Left hindlimb (tissue), 1 donor: Measurements from ENCODE around the gene COL8A1.
"Not testable (repeated sequence)": the region's sequence is repeated elsewhere in the genome, so short reads cannot be mapped to it uniquely, and the experiment has no call there.

Experiments used
- DNase-seq: peaks from one replicate; pipeline ENCODE4 v3.0.0-alpha.2; 2018

COL8A1 gene

DNA sequence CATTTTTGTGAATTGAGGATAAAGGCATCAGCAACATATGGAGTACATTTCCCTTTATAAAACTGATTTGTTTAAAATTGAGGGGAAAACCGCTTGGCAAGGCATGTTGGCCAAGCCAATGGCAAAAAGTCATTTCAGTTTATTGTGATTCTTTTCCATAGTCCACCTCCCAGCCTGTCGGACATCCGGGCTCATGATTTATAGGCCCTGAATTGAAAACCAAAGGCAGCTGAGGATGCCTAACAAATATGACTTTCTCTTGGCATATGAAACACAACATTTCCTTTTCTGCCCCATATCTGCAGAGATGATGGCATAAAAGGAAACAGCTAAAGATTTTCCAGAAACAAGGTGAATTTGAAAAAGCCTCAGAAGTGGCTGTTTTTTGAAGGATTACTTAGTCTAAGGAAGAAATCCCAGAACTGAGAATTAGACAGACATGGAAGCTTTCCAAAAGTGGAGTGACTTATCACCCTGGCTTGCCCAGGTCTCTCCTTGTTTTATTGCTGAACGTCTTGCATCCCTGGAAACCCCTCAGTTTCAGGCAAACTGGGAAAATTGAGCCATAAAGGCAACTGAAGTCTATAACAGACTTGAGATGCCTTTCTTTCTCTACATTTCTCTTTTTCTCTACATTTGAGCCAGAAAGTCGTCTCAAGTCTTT is 74.0 kb downstream of the COL8A1 start:
- no peak for DNase-seq

DNA sequence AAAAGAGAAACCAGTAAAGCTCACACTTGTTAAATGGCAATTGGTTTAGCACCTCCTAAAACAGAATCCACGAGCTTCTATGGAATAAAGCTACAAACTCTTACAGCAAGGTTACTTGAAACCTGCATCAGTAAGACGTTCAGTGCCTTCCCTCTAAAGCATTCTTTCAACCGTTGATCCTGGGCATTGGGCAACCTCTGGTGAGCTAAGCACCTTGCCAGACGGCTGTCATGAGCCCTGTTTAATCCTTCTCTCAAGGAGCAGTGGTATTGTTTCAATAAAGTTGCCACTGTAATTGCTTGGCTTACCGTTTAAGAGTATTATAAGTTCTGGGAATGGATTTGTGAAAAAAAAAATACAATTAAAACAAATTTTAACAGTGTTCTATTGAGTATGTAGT is 75.0 kb downstream of the COL8A1 start:
- no peak for DNase-seq

DNA sequence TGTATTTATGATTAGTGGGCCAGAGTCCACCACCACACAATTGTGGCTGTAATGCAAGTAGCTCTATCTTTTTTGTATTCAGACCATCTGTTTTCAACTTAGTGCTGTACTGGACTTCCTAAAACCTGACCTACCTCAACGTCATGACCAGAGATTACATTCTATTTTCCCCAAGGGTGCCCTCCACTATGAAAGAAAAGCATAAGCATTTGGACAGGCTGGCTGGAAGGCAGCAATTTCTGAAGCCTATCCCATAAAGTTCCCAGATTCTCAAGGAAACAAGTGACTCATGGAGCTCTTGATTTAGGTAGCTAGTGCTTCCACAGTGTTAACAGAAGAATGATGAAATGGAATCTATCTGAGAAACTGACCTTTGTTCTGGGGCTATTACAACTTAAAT is 75.8 kb downstream of the COL8A1 start:
- DNase-seq: peak; percentile 33

DNA sequence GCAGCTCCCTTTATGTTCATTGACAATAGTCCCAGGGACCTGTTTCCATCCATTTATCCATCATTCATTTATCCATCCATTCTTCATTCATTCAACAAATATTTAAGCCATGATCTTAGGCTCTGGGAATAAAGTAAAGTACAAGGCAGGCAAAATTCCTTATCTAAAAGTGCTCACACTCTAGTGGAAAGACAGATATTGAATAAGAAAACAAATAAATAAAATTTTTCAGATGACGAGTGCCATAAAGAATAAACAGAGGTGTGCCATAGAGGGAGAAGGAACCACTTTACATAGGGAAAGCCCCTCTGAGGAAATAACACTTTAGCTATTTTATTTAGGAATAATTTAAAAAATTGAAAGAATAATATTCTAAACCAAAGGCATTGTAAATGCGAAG is 76.2 kb downstream of the COL8A1 start:
- no peak for DNase-seq

DNA sequence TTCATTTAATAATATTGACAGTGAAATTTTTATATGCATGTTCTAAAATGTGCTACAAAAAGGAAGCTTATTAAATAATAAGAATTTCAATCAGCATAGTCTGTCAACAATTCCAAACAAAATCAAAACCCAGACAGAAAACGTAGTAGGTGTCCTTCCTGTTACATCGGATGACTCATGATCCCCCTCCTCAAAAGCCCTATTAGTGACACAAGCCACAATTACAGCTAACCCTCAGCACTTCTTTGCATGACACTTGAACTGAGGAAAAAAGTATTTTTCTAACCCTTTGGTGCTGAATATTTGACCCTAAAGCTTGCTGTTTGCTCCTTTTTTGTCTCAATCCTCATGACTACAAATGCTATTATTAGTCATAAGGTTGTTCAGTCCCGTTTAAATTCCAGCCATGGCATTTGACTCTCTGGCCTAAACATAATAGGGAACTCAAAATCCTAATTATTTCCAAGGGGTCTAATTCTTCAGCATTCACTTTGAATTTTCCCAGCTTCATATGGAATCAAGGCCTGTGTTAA is 78.1 kb downstream of the COL8A1 start:
- no peak for DNase-seq

DNA sequence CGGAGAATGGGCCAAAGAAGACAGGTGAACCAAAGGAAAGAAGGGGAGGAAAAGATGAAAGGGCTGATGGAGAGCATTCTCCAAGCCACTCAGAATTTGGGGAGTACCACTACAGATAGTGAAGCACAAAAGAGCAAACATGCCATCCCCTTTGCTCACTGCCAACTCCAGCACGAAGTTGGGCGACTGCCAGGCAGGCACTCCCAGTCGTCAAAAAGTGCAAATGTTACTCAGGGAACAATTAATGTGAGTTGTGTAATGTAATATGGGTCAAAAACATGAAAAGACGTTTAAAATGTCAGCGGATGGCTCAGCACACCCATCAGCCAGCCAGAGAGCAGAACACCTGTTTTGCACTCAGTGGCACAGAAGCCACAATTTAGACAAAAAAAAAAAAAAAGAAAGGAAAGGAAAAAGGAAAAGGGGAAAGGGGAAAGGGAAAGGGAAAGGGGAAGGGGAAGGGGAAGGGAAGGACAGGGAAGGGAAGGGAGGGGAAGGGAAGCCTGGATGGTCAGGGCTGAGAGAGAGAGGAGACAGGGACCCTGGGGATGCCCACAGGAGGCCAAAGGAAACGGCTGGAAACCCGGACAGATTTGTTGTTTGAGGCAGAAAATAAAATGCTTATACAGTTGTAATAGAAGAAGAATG is 82.7 kb downstream of the COL8A1 start:
- DNase-seq: no peak

DNA sequence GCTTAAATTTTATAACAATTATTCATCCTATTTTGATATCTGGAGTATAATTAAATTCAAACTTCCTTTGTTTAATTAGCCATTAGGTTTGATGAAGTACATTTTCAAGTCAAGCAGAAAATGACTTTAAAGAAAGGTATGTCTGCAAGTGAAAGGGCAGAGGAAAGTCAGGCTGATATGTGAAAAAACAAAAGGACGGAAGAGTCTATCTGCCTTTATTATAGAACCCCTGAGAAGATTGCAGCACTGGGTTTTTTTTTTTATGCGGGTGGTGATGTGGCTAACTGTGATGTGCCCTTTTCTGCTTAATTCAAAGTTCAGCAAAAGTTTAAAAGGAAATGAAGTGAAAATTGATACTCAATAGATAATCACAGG is 83.2 kb downstream of the COL8A1 start:
- no peak for DNase-seq

DNA sequence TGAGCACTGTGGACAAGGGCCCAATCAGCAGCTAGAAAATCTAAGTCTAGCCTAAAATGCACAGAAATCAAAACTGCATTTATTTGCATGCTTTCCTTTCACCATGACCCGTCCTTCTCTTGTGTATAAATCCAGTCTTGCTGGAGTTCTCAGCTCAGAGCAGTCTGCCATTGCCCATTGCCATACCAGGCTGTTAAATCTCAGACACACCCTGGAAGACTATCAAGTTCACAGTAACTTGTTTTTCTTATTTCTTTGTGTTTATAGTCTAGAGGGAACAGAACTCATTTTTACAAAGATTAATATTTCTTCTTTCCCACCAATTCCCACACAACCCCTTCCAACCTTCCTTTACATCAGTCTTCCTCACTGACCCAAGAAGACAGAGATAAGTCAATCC is 85.9 kb downstream of the COL8A1 start:
- no peak for DNase-seq

DNA sequence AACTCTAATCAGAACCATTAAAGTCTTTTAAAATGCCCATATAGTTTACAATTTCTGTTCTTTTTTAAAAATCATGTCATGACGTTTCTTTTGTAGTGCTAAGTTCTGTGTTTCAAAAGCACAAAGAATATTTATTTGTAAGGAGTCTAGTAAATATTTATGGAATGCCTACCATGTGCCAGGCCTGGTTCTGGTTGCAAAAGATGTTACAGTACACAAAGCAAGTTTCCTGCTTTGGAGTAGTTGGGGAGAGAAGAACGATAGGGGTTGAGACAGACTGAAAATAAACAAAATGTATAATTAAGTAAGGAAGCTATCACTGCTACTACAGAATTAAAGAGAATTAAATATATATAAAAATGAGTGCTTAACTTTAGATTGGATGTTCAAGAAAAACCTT is 92.5 kb downstream of the COL8A1 start:
- no peak for DNase-seq

DNA sequence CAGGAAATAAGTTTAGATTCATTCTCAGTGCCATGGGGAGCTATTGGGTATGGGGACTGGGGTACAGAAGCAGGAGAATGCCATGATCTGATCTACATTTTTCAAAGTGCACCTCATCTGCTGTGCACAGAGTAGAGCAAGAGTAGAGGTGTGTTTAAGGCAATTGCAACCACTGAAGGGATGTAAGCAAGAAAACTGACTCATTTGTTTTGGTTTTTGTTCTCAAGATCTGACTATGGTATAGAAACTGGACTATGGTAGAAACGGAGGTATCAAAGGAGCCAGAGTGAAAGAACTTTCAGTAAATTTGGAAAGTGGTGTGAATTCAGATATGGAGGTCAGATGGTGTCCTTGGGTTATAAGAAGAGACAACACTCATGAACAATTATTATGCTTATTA is 93.1 kb downstream of the COL8A1 start:
- DNase-seq: no peak

DNA sequence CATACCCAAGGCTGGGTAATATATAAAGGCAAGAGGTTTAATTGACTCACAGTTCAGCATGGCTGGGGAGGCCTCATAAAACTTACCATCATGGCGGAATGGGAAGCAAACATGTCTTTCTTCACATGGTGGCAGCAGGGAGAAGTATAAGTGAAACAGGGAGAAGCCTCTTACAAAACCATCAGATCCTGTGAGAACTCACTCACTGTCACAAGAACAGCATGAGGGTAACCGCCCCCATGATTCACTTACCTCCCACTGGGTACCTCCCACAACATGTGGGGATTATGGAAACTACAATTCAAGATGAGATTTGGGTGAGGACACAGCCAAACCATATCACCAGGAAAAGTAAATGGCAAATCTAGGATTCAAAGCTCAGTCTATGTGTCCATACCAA is 102.0 kb downstream of the COL8A1 start:
- DNase-seq: not testable (repeated sequence)

DNA sequence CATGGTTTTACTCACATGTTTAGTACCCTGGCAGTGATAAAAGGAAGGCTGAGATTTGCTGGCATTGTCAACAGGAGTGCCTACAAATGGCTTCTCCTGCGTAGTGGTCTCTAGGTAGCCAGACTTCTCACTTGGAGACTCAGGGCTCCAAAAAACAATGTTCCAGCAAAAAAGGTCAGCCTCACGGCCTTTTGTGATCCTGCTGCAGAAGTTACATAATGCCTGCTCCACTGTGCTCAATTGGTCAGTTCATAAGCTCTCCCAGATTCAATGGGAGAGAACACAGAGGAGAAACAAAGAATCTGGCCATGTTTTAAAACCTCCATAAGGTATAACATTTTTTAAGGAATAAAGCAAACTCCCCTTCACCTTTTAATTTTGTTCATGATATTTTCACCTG is 103.2 kb downstream of the COL8A1 start:
- DNase-seq: no peak

DNA sequence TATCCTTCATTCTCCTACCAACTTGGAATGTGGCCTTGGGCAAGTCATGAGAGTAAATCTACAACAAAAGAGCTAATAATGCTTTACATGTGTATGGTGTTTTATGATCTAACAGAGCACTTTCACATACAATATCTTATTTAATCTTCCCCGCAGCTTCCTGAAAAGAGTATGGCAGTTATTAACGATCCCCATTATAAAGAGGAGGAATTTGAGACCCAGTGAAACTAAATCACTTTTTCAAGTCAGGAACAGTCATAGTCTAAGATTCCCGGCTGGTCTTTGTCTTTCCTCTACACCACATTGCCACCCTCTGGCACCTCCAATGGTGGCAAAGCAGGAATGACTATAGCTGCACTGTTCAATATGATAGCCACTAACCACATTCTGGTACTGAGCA is 109.5 kb downstream of the COL8A1 start:
- DNase-seq: no peak

DNA sequence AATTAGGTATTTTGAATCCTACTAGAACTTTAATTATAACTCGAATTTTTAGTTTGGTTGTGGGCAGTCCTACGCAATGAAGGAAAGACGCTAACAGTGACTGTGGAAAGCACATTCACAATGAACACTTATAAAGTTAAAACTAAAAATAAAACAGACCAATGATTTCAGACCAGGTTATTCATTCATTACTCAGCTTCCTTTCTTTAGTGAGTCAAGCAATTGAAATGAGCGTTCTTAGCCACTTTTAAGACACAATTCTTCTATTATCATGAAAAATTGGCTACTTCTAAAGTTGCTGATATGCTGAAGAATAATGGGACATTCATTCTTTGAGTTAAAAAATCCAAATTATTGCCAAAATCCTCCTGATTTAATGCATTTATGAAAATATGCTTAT is 113.3 kb downstream of the COL8A1 start:
- DNase-seq: no peak

DNA sequence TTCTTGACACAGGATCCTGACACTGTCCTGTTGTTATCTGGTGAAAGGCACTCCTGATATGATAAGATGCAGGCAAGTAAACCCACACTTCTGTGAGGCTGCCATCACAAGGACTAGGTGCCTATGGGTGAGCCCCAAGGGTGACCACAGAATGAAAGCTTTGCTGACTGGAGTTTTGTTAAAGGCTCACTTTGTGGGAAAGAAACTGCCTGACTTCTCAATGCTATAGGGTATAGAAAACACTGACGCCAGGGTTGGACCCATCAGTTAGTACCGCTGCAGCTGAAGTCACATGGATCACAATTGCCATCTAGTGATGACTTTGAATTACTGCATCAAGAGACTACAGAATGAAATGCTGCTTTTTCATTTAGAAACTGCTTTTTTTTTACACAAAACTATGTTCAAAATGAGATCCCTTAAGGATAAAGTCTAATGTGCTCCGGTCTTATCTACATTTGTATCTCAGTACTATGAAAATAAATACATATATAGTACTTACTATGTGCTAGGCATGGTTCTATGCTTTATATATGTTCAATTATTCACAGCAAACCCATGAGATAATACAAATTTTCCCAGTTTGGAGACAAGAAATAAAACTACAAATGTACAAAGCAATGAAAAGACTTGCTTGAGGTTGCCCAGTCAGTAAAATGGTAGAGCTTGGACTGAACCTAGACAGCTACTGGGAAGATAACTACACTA is 115.0 kb downstream of the COL8A1 start:
- peak; percentile 41 for DNase-seq

DNA sequence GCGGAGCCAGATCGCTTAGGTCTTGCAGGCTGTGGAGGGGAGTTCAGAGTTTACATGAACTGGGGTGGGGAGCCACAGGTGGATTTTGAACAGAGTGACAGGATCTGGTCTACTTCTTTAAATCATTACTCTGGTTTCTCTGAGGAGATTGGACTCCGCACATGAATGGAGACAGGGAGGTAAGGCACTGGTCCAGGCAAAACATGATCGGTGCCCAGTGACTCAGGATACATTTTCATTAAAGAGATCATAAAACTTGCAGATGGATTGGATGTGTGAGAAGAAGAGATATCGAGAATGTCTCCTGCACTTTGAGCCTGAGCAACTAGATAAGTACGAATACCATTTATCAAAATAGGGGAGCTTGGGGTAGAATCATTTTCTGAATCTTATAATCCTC is 117.4 kb downstream of the COL8A1 start:
- no peak for DNase-seq

DNA sequence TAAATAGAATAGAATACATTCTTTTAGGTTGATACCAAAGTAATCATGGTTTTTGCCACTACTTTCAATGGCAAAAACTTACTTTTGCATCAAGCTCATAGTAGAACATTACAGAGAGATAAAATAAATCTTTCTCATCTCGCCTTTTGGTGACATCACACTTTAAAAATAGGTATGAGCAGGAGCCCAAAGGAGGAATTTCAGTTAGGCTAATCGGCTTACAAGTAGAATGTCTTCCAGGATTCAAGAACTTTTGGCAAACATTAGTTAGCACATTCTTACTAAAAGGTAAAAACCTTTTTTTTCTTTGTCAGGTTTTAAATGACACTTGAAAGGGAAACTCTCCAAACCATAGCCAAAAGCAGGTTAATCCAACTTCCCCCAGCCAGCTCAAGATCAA is 119.6 kb downstream of the COL8A1 start:
- no peak for DNase-seq

DNA sequence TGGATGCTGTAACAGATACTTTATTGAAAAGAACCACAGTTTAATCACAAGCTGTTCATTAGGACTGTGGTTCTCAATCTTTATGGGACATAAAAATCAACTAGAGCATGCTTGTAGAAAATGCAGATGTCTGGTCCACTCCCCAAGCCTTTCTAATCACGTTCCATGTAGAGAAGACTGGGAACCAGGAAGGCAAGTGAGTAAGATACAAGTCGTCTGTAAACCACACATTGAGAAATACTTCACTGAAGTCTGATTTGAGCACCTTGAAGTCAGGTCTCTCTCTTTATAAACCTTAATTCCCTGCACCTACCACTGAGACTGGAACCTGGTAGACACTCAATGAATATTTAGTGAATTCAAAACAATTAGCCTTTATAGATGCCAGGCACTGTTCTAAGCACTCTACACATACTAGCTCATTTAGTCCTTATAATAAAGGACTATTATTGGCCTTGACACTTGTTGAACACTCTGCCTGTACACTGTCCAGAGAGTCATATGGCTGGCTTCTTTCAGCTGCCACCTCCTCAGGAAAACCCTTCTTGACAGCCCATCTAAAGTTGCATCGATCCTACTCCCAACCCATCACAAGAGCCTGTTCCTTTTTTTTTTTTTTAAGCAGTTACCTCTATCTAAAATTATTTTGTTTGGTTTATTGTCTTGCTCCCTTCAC is 120.2 kb downstream of the COL8A1 start:
- DNase-seq: no peak

DNA sequence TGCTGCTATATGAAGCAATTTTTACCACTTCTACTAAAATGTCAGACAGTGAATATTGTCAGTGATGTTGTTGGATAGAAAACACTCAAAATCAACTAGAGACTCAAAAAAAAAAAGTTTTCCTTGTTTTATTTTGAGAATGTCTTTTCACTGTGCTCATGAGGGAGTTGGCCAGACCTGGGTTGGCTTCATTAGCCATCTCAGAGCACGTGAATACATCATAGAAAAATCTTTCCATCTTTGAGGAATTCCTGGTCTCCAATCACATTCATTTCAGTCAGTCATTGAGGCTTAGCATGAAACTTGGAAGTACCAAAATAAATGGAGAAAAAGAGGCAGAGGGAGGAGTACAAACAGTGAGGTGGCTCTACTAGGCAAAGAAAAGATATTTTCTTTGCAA is 121.6 kb downstream of the COL8A1 start:
- DNase-seq: no peak

DNA sequence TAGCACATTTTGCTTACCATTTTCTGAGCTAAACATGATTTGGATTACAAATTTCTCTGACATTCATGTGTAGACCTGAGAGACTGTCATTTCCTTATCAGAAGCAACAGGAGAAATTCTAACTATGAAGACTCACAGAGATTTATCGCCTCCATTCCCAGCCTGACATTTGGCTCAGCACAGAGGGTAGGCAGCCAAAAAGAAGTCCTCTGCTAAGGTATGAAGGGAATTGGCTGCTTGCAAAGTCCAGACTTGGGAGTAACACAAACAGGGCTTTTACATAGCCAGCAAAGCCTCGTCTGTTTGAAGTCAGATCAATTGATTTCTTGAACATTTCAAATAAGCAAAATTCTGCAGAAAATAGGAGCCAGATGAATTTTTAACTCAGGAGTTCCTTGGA is 122.2 kb downstream of the COL8A1 start:
- DNase-seq: no peak

DNA sequence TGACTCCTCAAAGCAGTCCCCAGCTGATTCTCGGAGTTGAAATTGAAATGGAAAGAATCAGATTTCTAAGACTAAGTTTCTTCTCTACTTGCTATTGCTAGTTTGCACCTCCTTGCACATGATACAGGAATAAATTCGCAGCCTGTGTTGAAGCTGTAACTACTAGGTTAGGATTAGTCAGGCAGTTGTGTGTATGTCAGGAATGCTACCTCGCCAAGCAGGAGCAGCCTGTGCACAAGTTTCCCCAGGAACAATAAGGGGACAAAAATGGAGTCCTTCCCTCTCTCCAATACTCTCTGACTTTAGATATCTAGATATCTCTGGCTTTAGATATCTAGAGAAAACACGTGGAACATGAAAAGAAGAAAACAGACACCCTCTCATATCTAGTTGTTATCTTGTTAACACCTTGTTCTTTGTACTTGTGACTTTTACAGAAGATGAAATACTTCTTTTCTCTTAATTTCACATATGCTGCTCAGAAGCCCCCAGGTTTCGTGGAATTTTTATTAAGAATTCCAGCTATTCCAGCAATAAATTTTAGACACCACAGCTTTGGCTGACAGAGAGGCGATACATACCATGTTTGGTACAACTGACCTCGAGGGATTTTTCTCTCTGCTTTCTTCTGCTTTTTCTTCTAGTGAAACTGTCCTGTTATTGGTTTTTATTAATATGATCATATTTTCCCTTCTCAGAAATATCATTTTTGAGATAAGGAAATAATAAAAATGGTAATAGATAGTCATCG is 123.2 kb downstream of the COL8A1 start:
- DNase-seq: no peak

DNA sequence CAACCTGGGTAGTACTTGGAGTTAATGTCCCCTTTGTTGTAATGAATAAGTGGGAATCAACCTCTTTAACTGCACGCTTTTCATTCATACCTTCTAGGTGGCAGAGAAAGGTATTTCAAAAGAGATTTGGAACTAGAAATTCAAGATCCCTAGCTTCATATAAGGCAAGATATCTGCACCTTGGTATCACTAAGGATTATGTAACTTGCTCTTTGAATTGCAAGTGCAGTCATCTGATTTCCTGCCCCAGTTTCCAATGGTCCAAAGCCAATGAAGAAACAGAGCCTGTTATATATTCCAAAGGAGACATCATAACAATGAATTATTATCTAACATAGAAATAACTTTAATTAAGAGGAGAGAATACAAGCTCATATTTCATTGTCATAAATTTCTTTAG is 124.5 kb downstream of the COL8A1 start:
- no peak for DNase-seq

DNA sequence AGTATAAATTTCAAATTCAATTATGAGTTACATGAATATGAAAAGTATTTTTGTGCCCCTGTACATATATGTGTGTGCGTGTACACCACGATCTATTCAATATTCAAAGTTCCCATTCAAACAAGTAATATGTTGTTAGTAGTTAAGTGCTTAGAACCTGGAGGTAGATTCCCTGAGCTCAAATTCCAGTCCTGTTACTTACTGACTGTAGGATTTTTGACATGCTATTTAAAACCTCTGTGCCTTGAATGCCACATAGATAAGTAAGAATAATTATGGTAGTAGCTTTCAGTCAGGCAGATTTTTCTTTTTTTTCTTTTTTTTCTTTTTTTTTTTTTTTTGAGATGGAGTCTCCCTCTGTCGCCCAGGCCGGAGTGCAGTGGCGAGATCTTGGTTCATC is 126.0 kb downstream of the COL8A1 start:
- DNase-seq: no peak
